RWPE1 (cell line): ENCODE data around the gene TMEM229B.

Source experiments
- CTCF ChIA-PET: fragments of 350-600 bp; sonication (Branson Sonifier 250); formaldehyde crosslinking; extraction: SDS; loops from one replicate; lab custom pipeline; 2021; lab: Yijun Ruan, JAX
- POLR2A ChIA-PET: fragments of 400-600 bp; formaldehyde crosslinking; extraction: SDS; loops from one replicate; lab custom pipeline; 2020; ENCODE audit warnings: antibody characterized with exemption; ENCODE audit not compliant: low non-redundant PET; lab: Yijun Ruan, JAX
- DNase-seq: peaks from one replicate; pipeline ENCODE4 v3.0.0; 2012; ENCODE audit warnings: low spot score
- H3K27ac ChIP-seq: fragments of 450-650 bp; 2 replicates; pipeline ENCODE4 v1.5.1; 2017
- CTCF ChIP-seq: fragments of 450-650 bp; conservative IDR thresholded peaks from 2 replicates; pipeline ENCODE4 v1.5.1; 2017; ENCODE audit warnings: low read depth, mild to moderate bottlenecking

TMEM229B gene

GRCh38 chr14:67525389-67525788, 36.9 kb upstream of the TMEM229B start:
- CTCF ChIA-PET: interaction anchor here (0.6 to 5.2 kb wide), 4 partner anchors 8 to 46 kb away, joined by 3 to 84 read pairs (median 12); no protein-coding TSS in a partner anchor
- no peak for DNase-seq
- H3K27ac ChIP-seq: no peak overlapping the region
- TF ChIP-seq CTCF: no peak
- POLR2A ChIA-PET: no interaction called here

- ChIA-PET POLR2A (no interaction called here), CTCF (interaction anchor here (1.1 to 5.2 kb wide), 2 partner anchors 46 to 180 kb away, joined by 3 to 84 read pairs; no protein-coding TSS in a partner anchor)
Observed at GRCh38 chr14:67524634-67524963, 36.1 kb upstream of the TMEM229B start.

DNA sequence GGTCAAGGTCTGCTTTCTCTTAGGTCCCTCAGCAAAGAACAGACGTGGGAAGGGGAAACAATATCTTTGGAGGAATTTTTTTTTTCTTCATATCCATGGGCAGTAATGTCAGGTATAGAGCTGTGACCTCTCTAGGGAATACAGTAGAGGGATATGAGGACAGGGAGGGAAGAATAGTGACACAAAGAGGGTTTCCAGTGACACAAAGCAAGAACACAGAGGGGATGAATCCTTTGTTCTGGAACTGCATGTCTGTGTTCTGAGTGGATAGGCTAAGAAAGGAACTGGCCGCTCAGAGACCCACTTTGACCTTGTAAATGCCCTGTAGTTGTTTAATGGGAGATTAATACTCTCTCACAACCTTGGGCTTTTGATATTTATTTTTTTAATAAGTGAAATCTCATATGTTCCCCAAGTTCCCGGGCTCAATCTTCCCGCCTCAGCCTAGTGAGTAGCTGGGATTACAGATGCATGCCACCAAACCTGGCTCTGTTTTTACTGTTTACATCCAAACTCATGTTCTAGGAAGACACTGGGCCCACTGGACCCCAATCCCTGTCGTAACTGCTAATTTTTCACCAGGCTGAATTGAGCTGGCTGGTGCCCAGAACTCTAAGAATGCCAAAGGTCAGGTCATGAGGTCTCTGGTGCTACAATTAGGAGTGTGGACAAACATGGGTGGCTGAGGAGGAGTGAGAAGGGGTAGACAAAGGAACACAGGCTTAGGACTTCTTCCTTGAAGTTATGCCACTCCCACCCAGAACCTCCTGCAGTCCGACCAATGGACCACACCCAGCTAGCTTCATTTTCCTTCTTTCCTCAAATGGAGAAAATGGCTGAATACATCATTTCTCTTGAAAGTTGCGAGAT, 35.5 kb upstream of the TMEM229B start:
- DNase-seq: no peak
- TF ChIP-seq CTCF: no peak
- no peak overlapping the region for H3K27ac ChIP-seq
- ChIA-PET CTCF (interaction anchor here (1.1 to 5.2 kb wide), 2 partner anchors 47 to 180 kb away, joined by 3 to 84 read pairs; no protein-coding TSS in a partner anchor), POLR2A (no interaction called here)

More at GRCh38 chr14:67524634-67524963, 36.1 kb upstream of the TMEM229B start:
- no peak for DNase-seq
- no peak for TF ChIP-seq CTCF
- H3K27ac ChIP-seq: no peak overlapping the region

DNA sequence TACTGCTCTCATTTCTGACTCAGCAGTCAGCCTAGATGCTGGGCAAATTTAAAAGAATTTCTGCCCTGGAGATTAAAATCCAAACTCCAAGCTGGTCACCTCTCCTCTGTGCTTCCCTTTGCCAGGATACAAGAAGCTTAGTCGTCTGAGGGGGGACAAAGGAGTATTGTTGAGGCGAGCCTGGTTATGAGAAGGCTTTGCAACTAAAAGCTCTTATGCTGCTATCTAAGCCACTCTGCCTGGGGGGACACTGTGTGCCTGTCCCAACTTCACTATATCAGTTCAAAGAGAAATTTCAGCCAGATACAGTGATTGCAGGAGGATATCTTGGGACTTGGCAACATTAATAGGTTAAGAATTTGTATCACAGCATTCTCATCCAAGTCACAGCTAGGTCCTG, 33.7 kb upstream of the TMEM229B start:
- POLR2A ChIA-PET: no interaction called here
- no peak for TF ChIP-seq CTCF
- DNase-seq: no peak
- CTCF ChIA-PET: interaction anchor here (0.6 to 1.8 kb wide), 3 partner anchors 11 to 95 kb away, joined by 3 to 6 read pairs (median 3); partner anchors contain the start of gene PLEKHH1
- no peak overlapping the region for H3K27ac ChIP-seq

DNA sequence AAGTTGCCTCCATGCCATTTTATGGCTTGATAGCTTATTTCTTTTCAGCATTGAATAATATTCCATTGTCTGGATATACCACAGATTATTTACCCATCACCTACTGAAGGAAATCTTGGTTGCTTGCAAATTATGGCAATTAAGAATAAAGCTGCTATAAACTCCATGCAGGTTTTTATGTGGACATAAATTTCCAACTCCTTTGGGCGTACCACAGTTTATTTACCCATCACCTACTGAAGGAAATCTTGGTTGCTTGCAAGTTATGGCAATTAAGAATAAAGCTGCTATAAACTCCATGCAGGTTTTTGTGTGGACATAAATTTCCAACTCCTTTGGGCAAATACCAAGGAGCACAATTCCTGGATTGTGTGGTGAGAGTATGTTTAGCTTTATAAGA, 32.0 kb upstream of the TMEM229B start:
- CTCF ChIA-PET: interaction anchor here (0.6 to 0.9 kb wide), 2 partner anchors 93 to 98 kb away, joined by 4 read pairs; no protein-coding TSS in a partner anchor
- TF ChIP-seq CTCF: no peak
- no peak for DNase-seq
- POLR2A ChIA-PET: no interaction called here
- no peak overlapping the region for H3K27ac ChIP-seq

- DNase-seq: no peak
- ChIA-PET POLR2A (no interaction called here), CTCF (interaction anchor here (1.4 kb wide), 1 partner anchor 92 kb away, joined by 6 read pairs; no protein-coding TSS in a partner anchor)
- H3K27ac ChIP-seq: no peak overlapping the region
- TF ChIP-seq CTCF: no peak
Observed at GRCh38 chr14:67519406-67519805, 30.9 kb upstream of the TMEM229B start.
